Osteoblast (primary cell): ENCODE data around the gene COQ7. TPM values are rescaled to one million over a fixed set of nuclear protein-coding genes. Genes with fewer than 3 reads are reported as not detected.

ENCODE experiments used
- DNase-seq: peaks from one replicate; pipeline ENCODE4 v3.0.0; 2011; ENCODE audit warnings: low spot score, mixed read lengths; ENCODE audit not compliant: insufficient read length; ENCODE audit errors: missing footprints
- H2AFZ ChIP-seq: 2 replicates; pipeline ENCODE4 v1.6.0; 2011; ENCODE audit warnings: mild to moderate bottlenecking, low read length
- H3K27ac ChIP-seq: 2 replicates; pipeline ENCODE4 v1.5.1; 2011; ENCODE audit warnings: mild to moderate bottlenecking, low read depth, low read length, moderate library complexity
- H3K27me3 ChIP-seq: 2 replicates; pipeline ENCODE4 v1.6.0; 2012; ENCODE audit warnings: mild to moderate bottlenecking, control low read depth, inconsistent platforms, low read length, moderate library complexity; ENCODE audit not compliant: insufficient read depth
- H3K36me3 ChIP-seq: 2 replicates; pipeline ENCODE4 v1.5.1; 2011; ENCODE audit warnings: mild to moderate bottlenecking, low read length, control low read depth, moderate library complexity; ENCODE audit not compliant: insufficient read depth
- H3K4me1 ChIP-seq: 2 replicates; pipeline ENCODE4 v1.5.1; 2011; ENCODE audit warnings: mild to moderate bottlenecking, low read length, control low read depth, moderate library complexity; ENCODE audit not compliant: insufficient read depth
- H3K4me2 ChIP-seq: 2 replicates; pipeline ENCODE4 v1.6.0; 2011; ENCODE audit warnings: mild to moderate bottlenecking, low read length; ENCODE audit not compliant: insufficient read depth
- H3K4me3 ChIP-seq: fragments of 200-600 bp; sonication (generic); 3 replicates; pipeline ENCODE4 v1.5.1; 2012; ENCODE audit warnings: mild to moderate bottlenecking, low read length, inconsistent platforms; ENCODE audit not compliant: insufficient read depth
- H3K79me2 ChIP-seq: 2 replicates; pipeline ENCODE4 v1.6.0; 2012; ENCODE audit warnings: mild to moderate bottlenecking, low read length, control low read depth, inconsistent platforms; ENCODE audit not compliant: insufficient read depth
- H3K9me3 ChIP-seq: 2 replicates; pipeline ENCODE4 v1.5.1; 2011; ENCODE audit warnings: low read depth, low read length, control low read depth
- H4K20me1 ChIP-seq: 2 replicates; pipeline ENCODE4 v1.6.0; 2012; ENCODE audit warnings: mild to moderate bottlenecking, low read length, control low read depth; ENCODE audit not compliant: insufficient read depth
- total RNA-seq: library from RNA; depleted of rRNA; stranded (reverse); fragments of >200 nt; gene quantifications from 2 replicates; pipeline ENCODE4 v1.2.3, GENCODE V29; 2012
- TF ChIP-seq, protein P1 (sequence below): IDR thresholded peaks from 2 replicates; pipeline ENCODE4 v1.5.1; 2011; ENCODE audit warnings: mild to moderate bottlenecking, low read depth, low read length, moderate library complexity; ENCODE audit errors: extremely low read depth

Gene COQ7
- total RNA-seq, 1 donor = 17.4 TPM

DNA sequence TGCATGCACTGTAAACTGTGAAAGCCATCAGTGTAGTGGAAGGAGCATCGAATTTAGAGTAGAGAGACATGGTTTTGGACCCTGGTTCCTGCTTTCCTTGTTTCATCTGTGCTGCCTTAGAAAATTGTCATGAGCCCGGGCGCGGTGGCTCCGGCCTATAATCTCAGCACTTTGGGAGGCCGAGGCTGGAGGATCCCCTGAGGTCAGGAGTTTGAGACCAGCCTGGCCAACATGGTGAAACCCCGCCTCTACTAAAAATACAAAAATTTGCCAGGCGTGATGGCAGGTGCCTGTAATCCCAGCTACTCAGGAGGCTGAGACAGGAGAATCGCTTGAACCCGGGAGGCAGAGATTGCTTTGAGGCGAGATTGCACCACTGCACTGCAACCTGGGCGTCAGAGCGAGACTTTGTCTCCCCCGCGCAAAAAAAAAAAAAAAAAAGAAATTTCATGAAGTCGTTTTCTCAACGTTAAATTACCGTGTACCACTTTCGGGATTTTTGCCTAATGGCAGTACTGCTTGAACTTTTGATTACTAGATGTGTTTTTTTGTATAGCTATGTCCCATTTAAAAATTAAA is 912 bp downstream of the COQ7 start:
- H3K4me2 ChIP-seq = peak overlapping the region; percentile 90
- TF ChIP-seq, protein P1, sequence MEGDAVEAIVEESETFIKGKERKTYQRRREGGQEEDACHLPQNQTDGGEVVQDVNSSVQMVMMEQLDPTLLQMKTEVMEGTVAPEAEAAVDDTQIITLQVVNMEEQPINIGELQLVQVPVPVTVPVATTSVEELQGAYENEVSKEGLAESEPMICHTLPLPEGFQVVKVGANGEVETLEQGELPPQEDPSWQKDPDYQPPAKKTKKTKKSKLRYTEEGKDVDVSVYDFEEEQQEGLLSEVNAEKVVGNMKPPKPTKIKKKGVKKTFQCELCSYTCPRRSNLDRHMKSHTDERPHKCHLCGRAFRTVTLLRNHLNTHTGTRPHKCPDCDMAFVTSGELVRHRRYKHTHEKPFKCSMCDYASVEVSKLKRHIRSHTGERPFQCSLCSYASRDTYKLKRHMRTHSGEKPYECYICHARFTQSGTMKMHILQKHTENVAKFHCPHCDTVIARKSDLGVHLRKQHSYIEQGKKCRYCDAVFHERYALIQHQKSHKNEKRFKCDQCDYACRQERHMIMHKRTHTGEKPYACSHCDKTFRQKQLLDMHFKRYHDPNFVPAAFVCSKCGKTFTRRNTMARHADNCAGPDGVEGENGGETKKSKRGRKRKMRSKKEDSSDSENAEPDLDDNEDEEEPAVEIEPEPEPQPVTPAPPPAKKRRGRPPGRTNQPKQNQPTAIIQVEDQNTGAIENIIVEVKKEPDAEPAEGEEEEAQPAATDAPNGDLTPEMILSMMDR = no peak
- H4K20me1 ChIP-seq = no peaks in the 10 kb centered on the region
- H3K4me1 ChIP-seq = peaks cover 3% of the 10 kb centered on the region
- no peak for DNase-seq
- no peaks in the 10 kb centered on the region for H3K9me3 ChIP-seq
- H3K79me2 ChIP-seq = peaks cover 8% of the 10 kb centered on the region
- H2AFZ ChIP-seq = peak overlapping the region; percentile 82
- H3K36me3 ChIP-seq = peaks cover 3% of the 10 kb centered on the region
- H3K27ac ChIP-seq = peak overlapping the region; percentile 100
- no peaks in the 10 kb centered on the region for H3K27me3 ChIP-seq
- H3K4me3 ChIP-seq = peak overlapping the region; percentile 76

- no peak overlapping the region for H3K4me3 ChIP-seq
- no peaks in the 10 kb centered on the region for H3K9me3 ChIP-seq
- no peaks in the 10 kb centered on the region for H4K20me1 ChIP-seq
- DNase-seq = peak; percentile 90
- TF ChIP-seq, protein P1 = peak; percentile 75
- H3K27ac ChIP-seq = no peak overlapping the region
- H3K4me2 ChIP-seq = no peak overlapping the region
- peaks cover 8% of the 10 kb centered on the region for H3K79me2 ChIP-seq
- no peak overlapping the region for H2AFZ ChIP-seq
- no peaks in the 10 kb centered on the region for H3K27me3 ChIP-seq
- peaks cover 3% of the 10 kb centered on the region for H3K4me1 ChIP-seq
- peaks cover 18% of the 10 kb centered on the region for H3K36me3 ChIP-seq
Observed at GRCh38 chr16:19071811-19072777, 4.7 kb downstream of the COQ7 start.

- TF ChIP-seq, protein P1 = no peak
- peaks cover 5% of the 10 kb centered on the region for H3K79me2 ChIP-seq
- no peak overlapping the region for H3K4me2 ChIP-seq
- no peak overlapping the region for H3K4me3 ChIP-seq
- no peaks in the 10 kb centered on the region for H3K27me3 ChIP-seq
- H3K27ac ChIP-seq = no peak overlapping the region
- no peaks in the 10 kb centered on the region for H3K9me3 ChIP-seq
- no peaks in the 10 kb centered on the region for H4K20me1 ChIP-seq
- no peak overlapping the region for H2AFZ ChIP-seq
- H3K4me1 ChIP-seq = no peaks in the 10 kb centered on the region
- H3K36me3 ChIP-seq = peaks cover 24% of the 10 kb centered on the region
- DNase-seq = no peak
Observed at GRCh38 chr16:19073344-19073743, 5.9 kb downstream of the COQ7 start.

- Histone ChIP-seq H3K9me3 (no peaks in the 10 kb centered on the region), H3K79me2 (peaks cover 4% of the 10 kb centered on the region), H3K4me3 (no peak overlapping the region), H3K27me3 (no peaks in the 10 kb centered on the region), H2AFZ (no peak overlapping the region), H3K4me1 (no peaks in the 10 kb centered on the region), H4K20me1 (no peaks in the 10 kb centered on the region), H3K4me2 (no peak overlapping the region), H3K27ac (no peak overlapping the region), H3K36me3 (peaks cover 28% of the 10 kb centered on the region)
- no peak for DNase-seq
- TF ChIP-seq, protein P1 = no peak
Observed at GRCh38 chr16:19073863-19074262, 6.4 kb downstream of the COQ7 start.
